Measurements from ENCODE around the gene ACE. TPM values are rescaled to one million over a fixed set of nuclear protein-coding genes. Genes with fewer than 3 reads are reported as not detected.

ACE gene
- total and polyA plus RNA-seq, 2 experiments from 2014 or later, result 0.82 to 9.1 TPM

DNA sequence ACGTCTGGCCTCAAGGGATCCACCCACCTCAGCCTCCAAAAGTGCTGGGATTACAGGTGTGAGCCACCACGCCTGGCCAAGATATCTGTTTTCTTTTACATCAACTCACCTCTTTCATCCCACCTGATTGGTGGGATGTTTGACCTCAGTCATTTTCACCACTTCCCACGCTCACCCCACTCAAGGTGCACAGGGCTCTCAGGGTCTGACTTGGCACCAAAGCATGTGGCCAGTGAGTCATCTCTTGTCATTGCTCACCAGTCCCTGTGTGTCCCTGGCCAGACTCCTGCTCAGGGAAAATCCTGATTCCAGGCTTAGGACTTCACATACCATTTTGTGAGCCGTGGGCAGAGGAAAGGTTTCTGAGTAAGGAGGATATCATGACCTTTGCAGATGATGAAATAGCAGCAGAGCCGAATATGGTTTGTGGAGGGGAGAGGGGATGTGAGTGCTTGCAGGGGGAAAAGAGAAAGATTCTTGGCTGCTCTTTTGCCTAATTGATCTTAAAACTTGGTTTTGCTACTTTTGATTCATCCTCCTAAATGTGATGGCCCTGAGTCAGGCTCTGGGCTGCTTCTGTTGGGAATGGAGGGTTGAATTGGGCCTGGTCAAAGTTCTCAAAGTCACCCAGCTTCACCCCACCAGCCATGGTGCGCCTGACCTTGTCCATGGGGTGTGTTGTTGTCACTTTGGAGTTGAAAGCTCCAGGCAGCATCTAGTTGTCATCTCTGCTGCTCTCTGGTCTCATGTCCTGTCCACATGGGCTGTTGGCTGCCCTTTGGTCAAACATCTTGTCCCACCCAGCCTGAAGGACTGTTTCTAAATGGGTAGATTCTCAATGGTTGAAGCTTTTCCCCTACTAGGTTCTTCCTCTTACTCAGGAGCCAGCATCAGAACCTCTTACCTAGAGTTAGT lies 40.3 kb downstream of the ACE start:
- H4K20me1 ChIP-seq (replicated peaks; ENCODE audit: insufficient read depth), result no peaks in the 10 kb centered on the region
- no peak for DNase-seq (ENCODE audit: low spot score)
- Mint-ChIP-seq H3K4me3 (no peak overlapping the region), H3K27ac (no peak overlapping the region), H3K4me1 (peaks cover 16% of the 10 kb centered on the region), H3K27me3 (ENCODE audit: insufficient read depth, low read depth, poor library complexity) (peaks cover 4% of the 10 kb centered on the region), H3K36me3 (ENCODE audit: low read depth) (no peaks in the 10 kb centered on the region), H3K9me3 (no peaks in the 10 kb centered on the region; the same call in 2 of the 3 replicates)
- no peak overlapping the region for H3K4me2 ChIP-seq
- no peaks in the 10 kb centered on the region for H3K79me2 ChIP-seq (replicated peaks; ENCODE audit: insufficient read depth)
- no peaks in the 10 kb centered on the region for H3F3A ChIP-seq (replicated peaks; ENCODE audit: low read depth)
- ATAC-seq, result no peak
- H3K4me1 ChIP-seq (ENCODE audit: insufficient read depth), result 0 out of 2 replicates have a peak, but pooled peaks cover 4% of the 10 kb centered on the region
- H3K27ac ChIP-seq (ENCODE audit: low read depth), result no peak overlapping the region
- H3K27me3 ChIP-seq (ENCODE audit: insufficient read depth), result no peaks in the 10 kb centered on the region
- H3K9me2 ChIP-seq (ENCODE audit: insufficient read depth), result no peaks in the 10 kb centered on the region
- H3K36me3 ChIP-seq (ENCODE audit: insufficient read depth), result no peaks in the 10 kb centered on the region
- H3K4me3 ChIP-seq, result no peak overlapping the region
- H2AFZ ChIP-seq, result no peak overlapping the region
- TF ChIP-seq CREB1 (CRISPR knock-in tag; IDR thresholded peaks at IDR 0.05; ENCODE audit: low read depth) (no peak), NANOG (IDR thresholded peaks at IDR 0.05; ENCODE audit: borderline replicate concordance) (no peak), EZH2 (IDR thresholded peaks at IDR 0.05; ENCODE audit: low read depth, unreplicated experiment) (no peak), REST (IDR thresholded peaks at IDR 0.05; ENCODE audit: unreplicated experiment) (no peak), POLR2AphosphoS5 (IDR thresholded peaks at IDR 0.05; ENCODE audit: low read depth) (no peak), ZNF331 (CRISPR knock-in tag; IDR thresholded peaks at IDR 0.05; ENCODE audit: low read depth) (no peak), ZNF114 (CRISPR knock-in tag; IDR thresholded peaks at IDR 0.05) (no peak), JUNB (IDR thresholded peaks at IDR 0.05; ENCODE audit: unreplicated experiment) (no peak), CTCF (conservative IDR thresholded peaks at IDR 0.05; ENCODE audit: low read depth in 2 of 2) (no peak), EZH2phosphoT487 (IDR thresholded peaks at IDR 0.05; ENCODE audit: unreplicated experiment) (no peak)
- TF ChIP-seq, protein P1, sequence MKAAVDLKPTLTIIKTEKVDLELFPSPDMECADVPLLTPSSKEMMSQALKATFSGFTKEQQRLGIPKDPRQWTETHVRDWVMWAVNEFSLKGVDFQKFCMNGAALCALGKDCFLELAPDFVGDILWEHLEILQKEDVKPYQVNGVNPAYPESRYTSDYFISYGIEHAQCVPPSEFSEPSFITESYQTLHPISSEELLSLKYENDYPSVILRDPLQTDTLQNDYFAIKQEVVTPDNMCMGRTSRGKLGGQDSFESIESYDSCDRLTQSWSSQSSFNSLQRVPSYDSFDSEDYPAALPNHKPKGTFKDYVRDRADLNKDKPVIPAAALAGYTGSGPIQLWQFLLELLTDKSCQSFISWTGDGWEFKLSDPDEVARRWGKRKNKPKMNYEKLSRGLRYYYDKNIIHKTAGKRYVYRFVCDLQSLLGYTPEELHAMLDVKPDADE (IDR thresholded peaks at IDR 0.05), result no peak
- TF ChIP-seq, protein P2, sequence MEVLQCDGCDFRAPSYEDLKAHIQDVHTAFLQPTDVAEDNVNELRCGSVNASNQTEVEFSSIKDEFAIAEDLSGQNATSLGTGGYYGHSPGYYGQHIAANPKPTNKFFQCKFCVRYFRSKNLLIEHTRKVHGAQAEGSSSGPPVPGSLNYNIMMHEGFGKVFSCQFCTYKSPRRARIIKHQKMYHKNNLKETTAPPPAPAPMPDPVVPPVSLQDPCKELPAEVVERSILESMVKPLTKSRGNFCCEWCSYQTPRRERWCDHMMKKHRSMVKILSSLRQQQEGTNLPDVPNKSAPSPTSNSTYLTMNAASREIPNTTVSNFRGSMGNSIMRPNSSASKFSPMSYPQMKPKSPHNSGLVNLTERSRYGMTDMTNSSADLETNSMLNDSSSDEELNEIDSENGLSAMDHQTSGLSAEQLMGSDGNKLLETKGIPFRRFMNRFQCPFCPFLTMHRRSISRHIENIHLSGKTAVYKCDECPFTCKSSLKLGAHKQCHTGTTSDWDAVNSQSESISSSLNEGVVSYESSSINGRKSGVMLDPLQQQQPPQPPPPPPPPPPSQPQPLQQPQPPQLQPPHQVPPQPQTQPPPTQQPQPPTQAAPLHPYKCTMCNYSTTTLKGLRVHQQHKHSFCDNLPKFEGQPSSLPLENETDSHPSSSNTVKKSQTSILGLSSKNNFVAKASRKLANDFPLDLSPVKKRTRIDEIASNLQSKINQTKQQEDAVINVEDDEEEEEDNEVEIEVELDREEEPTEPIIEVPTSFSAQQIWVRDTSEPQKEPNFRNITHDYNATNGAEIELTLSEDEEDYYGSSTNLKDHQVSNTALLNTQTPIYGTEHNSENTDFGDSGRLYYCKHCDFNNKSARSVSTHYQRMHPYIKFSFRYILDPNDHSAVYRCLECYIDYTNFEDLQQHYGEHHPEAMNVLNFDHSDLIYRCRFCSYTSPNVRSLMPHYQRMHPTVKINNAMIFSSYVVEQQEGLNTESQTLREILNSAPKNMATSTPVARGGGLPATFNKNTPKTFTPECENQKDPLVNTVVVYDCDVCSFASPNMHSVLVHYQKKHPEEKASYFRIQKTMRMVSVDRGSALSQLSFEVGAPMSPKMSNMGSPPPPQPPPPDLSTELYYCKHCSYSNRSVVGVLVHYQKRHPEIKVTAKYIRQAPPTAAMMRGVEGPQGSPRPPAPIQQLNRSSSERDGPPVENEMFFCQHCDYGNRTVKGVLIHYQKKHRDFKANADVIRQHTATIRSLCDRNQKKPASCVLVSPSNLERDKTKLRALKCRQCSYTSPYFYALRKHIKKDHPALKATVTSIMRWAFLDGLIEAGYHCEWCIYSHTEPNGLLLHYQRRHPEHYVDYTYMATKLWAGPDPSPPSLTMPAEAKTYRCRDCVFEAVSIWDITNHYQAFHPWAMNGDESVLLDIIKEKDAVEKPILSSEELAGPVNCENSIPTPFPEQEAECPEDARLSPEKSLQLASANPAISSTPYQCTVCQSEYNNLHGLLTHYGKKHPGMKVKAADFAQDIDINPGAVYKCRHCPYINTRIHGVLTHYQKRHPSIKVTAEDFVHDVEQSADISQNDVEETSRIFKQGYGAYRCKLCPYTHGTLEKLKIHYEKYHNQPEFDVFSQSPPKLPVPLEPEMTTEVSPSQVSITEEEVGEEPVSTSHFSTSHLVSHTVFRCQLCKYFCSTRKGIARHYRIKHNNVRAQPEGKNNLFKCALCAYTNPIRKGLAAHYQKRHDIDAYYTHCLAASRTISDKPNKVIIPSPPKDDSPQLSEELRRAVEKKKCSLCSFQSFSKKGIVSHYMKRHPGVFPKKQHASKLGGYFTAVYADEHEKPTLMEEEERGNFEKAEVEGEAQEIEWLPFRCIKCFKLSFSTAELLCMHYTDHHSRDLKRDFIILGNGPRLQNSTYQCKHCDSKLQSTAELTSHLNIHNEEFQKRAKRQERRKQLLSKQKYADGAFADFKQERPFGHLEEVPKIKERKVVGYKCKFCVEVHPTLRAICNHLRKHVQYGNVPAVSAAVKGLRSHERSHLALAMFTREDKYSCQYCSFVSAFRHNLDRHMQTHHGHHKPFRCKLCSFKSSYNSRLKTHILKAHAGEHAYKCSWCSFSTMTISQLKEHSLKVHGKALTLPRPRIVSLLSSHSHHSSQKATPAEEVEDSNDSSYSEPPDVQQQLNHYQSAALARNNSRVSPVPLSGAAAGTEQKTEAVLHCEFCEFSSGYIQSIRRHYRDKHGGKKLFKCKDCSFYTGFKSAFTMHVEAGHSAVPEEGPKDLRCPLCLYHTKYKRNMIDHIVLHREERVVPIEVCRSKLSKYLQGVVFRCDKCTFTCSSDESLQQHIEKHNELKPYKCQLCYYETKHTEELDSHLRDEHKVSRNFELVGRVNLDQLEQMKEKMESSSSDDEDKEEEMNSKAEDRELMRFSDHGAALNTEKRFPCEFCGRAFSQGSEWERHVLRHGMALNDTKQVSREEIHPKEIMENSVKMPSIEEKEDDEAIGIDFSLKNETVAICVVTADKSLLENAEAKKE (CRISPR knock-in tag; IDR thresholded peaks at IDR 0.05), result no peak
